OCI-LY1 (cell line): ENCODE measurements around the gene ZSCAN20.

Experiments
- CTCF ChIP-seq: fragments of 200-600 bp; sonication (generic), shearing (Covaris generic); IDR thresholded peaks from 2 replicates; pipeline ENCODE4 v1.5.1; 2017; ENCODE audit warnings: mild to moderate bottlenecking, antibody characterized with exemption, low read length, moderate library complexity, mixed read lengths
- EZH2 ChIP-seq: fragments of 200-600 bp; sonication (generic), shearing (Covaris generic); IDR thresholded peaks from 2 replicates; pipeline ENCODE4 v1.8.0; 2017; ENCODE audit warnings: borderline replicate concordance, mixed run types, mild to moderate bottlenecking, antibody characterized with exemption, low read length, moderate library complexity, mixed read lengths

GRCh38 chr1:33462405-33463164 is 9.9 kb upstream of the ZSCAN20 start:
- TF ChIP-seq CTCF: no peak
- TF ChIP-seq EZH2: no peak
